Astrocyte (in vitro differentiated cells and primary cell): Measurements from ENCODE around the gene TMEM219. TPM values are rescaled to one million over a fixed set of nuclear protein-coding genes. Genes with fewer than 3 reads are reported as not detected.

ENCODE experiments used
- DNase-seq: peaks from one replicate; pipeline ENCODE4 v3.0.0-alpha.2; 2010; ENCODE audit warnings: low read depth
- FAIRE-seq: peaks from 2 replicates; lab custom pipeline; 2011; peaks lifted over from hg19 to GRCh38; lab: Jason Lieb, UNC
- H2AFZ ChIP-seq: 2 replicates; pipeline ENCODE4 v1.6.0; 2012; ENCODE audit warnings: low read depth, low read length, inconsistent platforms
- H3K27ac ChIP-seq: 2 replicates; pipeline ENCODE4 v1.5.1; 2011; ENCODE audit warnings: low read depth, low read length, inconsistent platforms
- H3K27me3 ChIP-seq: 2 replicates; pipeline ENCODE4 v1.6.0; 2011; ENCODE audit warnings: low read length, inconsistent platforms; ENCODE audit not compliant: insufficient read depth
- H3K36me3 ChIP-seq: 2 replicates; pipeline ENCODE4 v1.5.1; 2011; ENCODE audit warnings: low read length, inconsistent platforms; ENCODE audit not compliant: insufficient read depth
- H3K4me1 ChIP-seq: 2 replicates; pipeline ENCODE4 v1.5.1; 2011; ENCODE audit warnings: low read length, inconsistent platforms; ENCODE audit not compliant: insufficient read depth
- H3K4me2 ChIP-seq: 2 replicates; pipeline ENCODE4 v1.6.0; 2012; ENCODE audit warnings: low read length, inconsistent platforms
- H3K4me3 ChIP-seq: 2 replicates; pipeline ENCODE4 v1.5.1; 2011; ENCODE audit warnings: low read depth, mild to moderate bottlenecking, low read length, inconsistent platforms; ENCODE audit not compliant: insufficient read depth
- H3K79me2 ChIP-seq: 2 replicates; pipeline ENCODE4 v1.6.0; 2012; ENCODE audit warnings: mild to moderate bottlenecking, low read length, inconsistent platforms; ENCODE audit not compliant: insufficient read depth
- H3K9ac ChIP-seq: 2 replicates; pipeline ENCODE4 v1.6.0; 2012; ENCODE audit warnings: mild to moderate bottlenecking, low read length, inconsistent platforms
- H3K9me3 ChIP-seq: 2 replicates; pipeline ENCODE4 v1.5.1; 2012; ENCODE audit warnings: low read depth, mild to moderate bottlenecking, low read length, inconsistent platforms; ENCODE audit not compliant: insufficient read depth
- H4K20me1 ChIP-seq: 2 replicates; pipeline ENCODE4 v1.6.0; 2012; ENCODE audit warnings: low read length, inconsistent platforms; ENCODE audit not compliant: insufficient read depth
- H3K27ac Mint-ChIP-seq: one replicate; pipeline ENCODE4 v1.8.0; 2021; ENCODE audit warnings: mild to moderate bottlenecking, mixed read lengths; ENCODE audit not compliant: unreplicated experiment
- H3K27me3 Mint-ChIP-seq: one replicate; pipeline ENCODE4 v1.8.0; 2021; ENCODE audit warnings: low read depth, mixed read lengths; ENCODE audit not compliant: unreplicated experiment
- H3K36me3 Mint-ChIP-seq: one replicate; pipeline ENCODE4 v1.8.0; 2021; ENCODE audit warnings: low read depth, mixed read lengths; ENCODE audit not compliant: unreplicated experiment
- H3K4me1 Mint-ChIP-seq: one replicate; pipeline ENCODE4 v1.8.0; 2021; ENCODE audit warnings: low read depth, mixed read lengths; ENCODE audit not compliant: unreplicated experiment
- H3K4me3 Mint-ChIP-seq: one replicate; pipeline ENCODE4 v1.8.0; 2021; ENCODE audit warnings: mild to moderate bottlenecking, moderate library complexity, mixed read lengths; ENCODE audit not compliant: unreplicated experiment
- H3K9me3 Mint-ChIP-seq: one replicate; pipeline ENCODE4 v1.8.0; 2021; ENCODE audit warnings: mild to moderate bottlenecking, mixed read lengths; ENCODE audit not compliant: unreplicated experiment
- CTCF ChIP-seq: IDR thresholded peaks from 2 replicates; pipeline ENCODE4 v1.5.1; 2011; ENCODE audit warnings: low read depth, mild to moderate bottlenecking, inconsistent platforms, low read length, moderate library complexity; ENCODE audit not compliant: insufficient read depth
- EZH2 ChIP-seq: IDR thresholded peaks from 2 replicates; pipeline ENCODE4 v1.6.1; 2012; ENCODE audit warnings: mild to moderate bottlenecking, low read length, inconsistent platforms; ENCODE audit not compliant: insufficient read depth
- total RNA-seq: library from RNA; stranded (reverse); gene quantifications from 2 replicates; pipeline ENCODE4 v1.2.1, GENCODE V29; 2021

The TMEM219 gene
- total RNA-seq, 1 donor from 2014 or later = 96.6 TPM

DNA sequence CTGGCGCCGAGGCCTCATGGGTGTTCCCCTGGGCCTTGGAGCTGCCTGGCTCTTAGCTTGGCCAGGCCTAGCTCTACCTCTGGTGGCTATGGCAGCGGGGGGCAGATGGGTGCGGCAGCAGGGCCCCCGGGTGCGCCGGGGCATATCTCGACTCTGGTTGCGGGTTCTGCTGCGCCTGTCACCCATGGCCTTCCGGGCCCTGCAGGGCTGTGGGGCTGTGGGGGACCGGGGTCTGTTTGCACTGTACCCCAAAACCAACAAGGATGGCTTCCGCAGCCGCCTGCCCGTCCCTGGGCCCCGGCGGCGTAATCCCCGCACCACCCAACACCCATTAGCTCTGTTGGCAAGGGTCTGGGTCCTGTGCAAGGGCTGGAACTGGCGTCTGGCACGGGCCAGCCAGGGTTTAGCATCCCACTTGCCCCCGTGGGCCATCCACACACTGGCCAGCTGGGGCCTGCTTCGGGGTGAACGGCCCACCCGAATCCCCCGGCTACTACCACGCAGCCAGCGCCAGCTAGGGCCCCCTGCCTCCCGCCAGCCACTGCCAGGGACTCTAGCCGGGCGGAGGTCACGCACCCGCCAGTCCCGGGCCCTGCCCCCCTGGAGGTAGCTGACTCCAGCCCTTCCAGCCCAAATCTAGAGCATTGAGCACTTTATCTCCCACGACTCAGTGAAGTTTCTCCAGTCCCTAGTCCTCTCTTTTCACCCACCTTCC, 25.6 kb downstream of the TMEM219 start:
- Mint-ChIP-seq H3K27ac (no peak overlapping the region), H3K4me3 (no peak overlapping the region), H3K9me3 (no peaks in the 10 kb centered on the region), H3K27me3 (no peaks in the 10 kb centered on the region), H3K4me1 (no peaks in the 10 kb centered on the region), H3K36me3 (peaks cover 14% of the 10 kb centered on the region)
- Histone ChIP-seq H3K79me2 (no peaks in the 10 kb centered on the region), H3K9me3 (no peaks in the 10 kb centered on the region), H4K20me1 (peaks cover 43% of the 10 kb centered on the region), H3K4me1 (no peaks in the 10 kb centered on the region), H3K27ac (no peak overlapping the region), H2AFZ (no peak overlapping the region), H3K4me3 (no peak overlapping the region), H3K27me3 (no peaks in the 10 kb centered on the region), H3K36me3 (peaks cover 46% of the 10 kb centered on the region), H3K9ac (no peak overlapping the region), H3K4me2 (no peak overlapping the region)
- FAIRE-seq (no peak), DNase-seq (no peak)
- TF ChIP-seq EZH2 (no peak), CTCF (no peak)

GRCh38 chr16:29988346-29989075, 26.6 kb downstream of the TMEM219 start:
- Histone ChIP-seq H3K9me3 (no peaks in the 10 kb centered on the region), H3K36me3 (peaks cover 41% of the 10 kb centered on the region), H3K4me2 (no peak overlapping the region), H3K9ac (no peak overlapping the region), H3K27me3 (no peaks in the 10 kb centered on the region), H3K27ac (no peak overlapping the region), H3K79me2 (no peaks in the 10 kb centered on the region), H3K4me3 (no peak overlapping the region), H2AFZ (no peak overlapping the region), H4K20me1 (peaks cover 35% of the 10 kb centered on the region), H3K4me1 (no peaks in the 10 kb centered on the region)
- no peak for FAIRE-seq
- no peaks in the 10 kb centered on the region for H3K9me3 Mint-ChIP-seq
- H3K27me3 Mint-ChIP-seq = no peaks in the 10 kb centered on the region
- H3K4me1 Mint-ChIP-seq = no peaks in the 10 kb centered on the region
- TF ChIP-seq EZH2 (no peak), CTCF (no peak)
- peaks cover 18% of the 10 kb centered on the region for H3K36me3 Mint-ChIP-seq
- H3K4me3 Mint-ChIP-seq = no peak overlapping the region
- H3K27ac Mint-ChIP-seq = no peak overlapping the region
- DNase-seq = no peak
